ENCODE results near the gene CHD3. TPM values are rescaled to one million over a fixed set of nuclear protein-coding genes. Genes with fewer than 3 reads are reported as not detected.

CHD3 gene
- total and polyA plus RNA-seq, 2 experiments from 2014 or later = 41.2 to 75.3 TPM

DNA sequence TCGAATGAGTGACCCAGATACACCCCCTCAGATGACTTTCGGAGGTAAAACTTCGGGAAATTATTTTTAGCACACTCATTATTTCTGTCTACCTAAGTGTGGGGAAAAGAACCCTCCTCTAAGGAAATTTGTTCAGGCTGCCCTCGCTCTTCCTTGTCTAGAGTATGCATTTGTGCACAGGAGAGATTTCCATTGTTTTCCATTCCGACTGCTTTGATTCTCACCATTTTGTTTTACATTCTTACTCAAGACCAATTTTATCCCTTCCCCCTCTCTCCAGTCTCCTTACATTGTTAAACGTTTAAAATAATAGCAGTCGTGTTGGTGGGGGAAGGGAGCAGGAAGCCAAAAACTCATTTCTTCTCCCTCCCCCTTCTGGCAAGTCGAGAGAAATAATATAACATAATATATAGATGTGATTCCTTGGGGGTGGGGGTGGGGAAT, 1.5 kb upstream of the CHD3 start:
- H3K36me3 ChIP-seq (replicated peaks; ENCODE audit: insufficient read depth, low read depth) = no peaks in the 10 kb centered on the region
- H3K4me3 ChIP-seq = peak overlapping the region; percentile 75
- peaks cover 39% of the 10 kb centered on the region for H3K4me1 ChIP-seq (ENCODE audit: insufficient read depth)
- H3K9me2 ChIP-seq (replicated peaks; ENCODE audit: insufficient read depth) = no peaks in the 10 kb centered on the region
- no peak for TF ChIP-seq EZH2phosphoT487 (IDR thresholded peaks at IDR 0.05; ENCODE audit: low read depth, severe bottlenecking, unreplicated experiment)
- TF ChIP-seq, protein P1, sequence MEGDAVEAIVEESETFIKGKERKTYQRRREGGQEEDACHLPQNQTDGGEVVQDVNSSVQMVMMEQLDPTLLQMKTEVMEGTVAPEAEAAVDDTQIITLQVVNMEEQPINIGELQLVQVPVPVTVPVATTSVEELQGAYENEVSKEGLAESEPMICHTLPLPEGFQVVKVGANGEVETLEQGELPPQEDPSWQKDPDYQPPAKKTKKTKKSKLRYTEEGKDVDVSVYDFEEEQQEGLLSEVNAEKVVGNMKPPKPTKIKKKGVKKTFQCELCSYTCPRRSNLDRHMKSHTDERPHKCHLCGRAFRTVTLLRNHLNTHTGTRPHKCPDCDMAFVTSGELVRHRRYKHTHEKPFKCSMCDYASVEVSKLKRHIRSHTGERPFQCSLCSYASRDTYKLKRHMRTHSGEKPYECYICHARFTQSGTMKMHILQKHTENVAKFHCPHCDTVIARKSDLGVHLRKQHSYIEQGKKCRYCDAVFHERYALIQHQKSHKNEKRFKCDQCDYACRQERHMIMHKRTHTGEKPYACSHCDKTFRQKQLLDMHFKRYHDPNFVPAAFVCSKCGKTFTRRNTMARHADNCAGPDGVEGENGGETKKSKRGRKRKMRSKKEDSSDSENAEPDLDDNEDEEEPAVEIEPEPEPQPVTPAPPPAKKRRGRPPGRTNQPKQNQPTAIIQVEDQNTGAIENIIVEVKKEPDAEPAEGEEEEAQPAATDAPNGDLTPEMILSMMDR (IDR thresholded peaks at IDR 0.05; ENCODE audit: poor library complexity) = no peak
- no peak for TF ChIP-seq EZH2 (IDR thresholded peaks at IDR 0.05; ENCODE audit: borderline replicate concordance)
- H3K79me2 ChIP-seq = peaks cover 54% of the 10 kb centered on the region
- 4% methylated on average over 8 of the region's 8 CpGs for WGBS (ENCODE audit: low lambda C conversion rate, missing lambda C conversion rate)
- H3K27me3 ChIP-seq = no peaks in the 10 kb centered on the region
- peak overlapping the region; percentile 96 for H3K4me2 ChIP-seq
- H3K9me3 ChIP-seq (ENCODE audit: low read depth) = no peaks in the 10 kb centered on the region
- peaks cover 7% of the 10 kb centered on the region for H4K20me1 ChIP-seq (ENCODE audit: insufficient read depth, poor library complexity, severe bottlenecking)
- H2AFZ ChIP-seq = no peak overlapping the region
- DNase-seq (ENCODE audit: low spot score) = no peak
- peak overlapping the region; percentile 97 for H3K27ac ChIP-seq

DNA sequence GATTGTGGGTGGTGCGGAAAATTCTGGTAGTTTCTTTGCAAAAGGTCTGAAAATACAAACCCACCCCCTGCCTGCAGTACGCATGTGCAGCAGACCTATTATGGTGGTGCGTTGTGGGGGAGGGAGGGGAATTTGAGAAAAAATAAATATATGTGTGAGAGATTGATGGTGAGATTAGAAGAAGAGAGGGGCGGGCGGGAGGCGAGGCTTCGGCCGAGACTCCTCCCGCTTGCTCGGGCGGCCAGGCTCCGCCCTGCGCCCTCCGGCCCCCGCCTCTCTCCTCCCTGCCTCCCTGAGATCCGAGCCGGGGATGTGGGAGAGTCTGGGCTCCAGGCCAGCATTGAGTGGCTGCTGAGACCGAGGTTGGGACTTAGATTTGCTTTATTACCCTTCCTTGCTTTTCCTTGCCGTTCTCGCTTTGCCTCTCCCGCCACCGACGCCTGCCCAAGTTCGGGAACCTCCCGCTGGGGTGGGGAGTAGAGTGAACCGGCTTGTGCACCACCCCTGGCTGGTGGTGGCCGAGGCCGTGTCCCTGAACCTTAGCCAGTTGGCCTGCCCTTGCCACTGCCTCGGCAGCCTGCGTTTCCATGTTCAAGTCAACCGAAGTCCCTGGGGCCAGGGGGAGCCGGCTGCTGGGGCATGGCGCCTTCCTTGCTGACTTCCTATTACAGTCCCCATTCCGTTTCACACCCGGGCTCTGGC, 956 bp upstream of the CHD3 start:
- H3K4me3 ChIP-seq = peak overlapping the region; percentile 75
- peaks cover 56% of the 10 kb centered on the region for H3K79me2 ChIP-seq
- peaks cover 7% of the 10 kb centered on the region for H4K20me1 ChIP-seq (ENCODE audit: insufficient read depth, poor library complexity, severe bottlenecking)
- no peaks in the 10 kb centered on the region for H3K9me3 ChIP-seq (ENCODE audit: low read depth)
- TF ChIP-seq, protein P1 (IDR thresholded peaks at IDR 0.05; ENCODE audit: poor library complexity) = no peak
- TF ChIP-seq EZH2phosphoT487 (IDR thresholded peaks at IDR 0.05; ENCODE audit: low read depth, severe bottlenecking, unreplicated experiment) (no peak), EZH2 (IDR thresholded peaks at IDR 0.05; ENCODE audit: borderline replicate concordance) (no peak)
- H3K27me3 ChIP-seq = no peaks in the 10 kb centered on the region
- DNase-seq (ENCODE audit: low spot score) = peak; percentile 97
- no peaks in the 10 kb centered on the region for H3K9me2 ChIP-seq (replicated peaks; ENCODE audit: insufficient read depth)
- H3K4me1 ChIP-seq (ENCODE audit: insufficient read depth) = peaks cover 33% of the 10 kb centered on the region
- H3K27ac ChIP-seq = peak overlapping the region; percentile 97
- WGBS (ENCODE audit: low lambda C conversion rate, missing lambda C conversion rate) = 2% methylated on average over 31 of the region's 35 CpGs
- H2AFZ ChIP-seq = no peak overlapping the region
- peak overlapping the region; percentile 96 for H3K4me2 ChIP-seq
- H3K36me3 ChIP-seq (replicated peaks; ENCODE audit: insufficient read depth, low read depth) = no peaks in the 10 kb centered on the region

DNA sequence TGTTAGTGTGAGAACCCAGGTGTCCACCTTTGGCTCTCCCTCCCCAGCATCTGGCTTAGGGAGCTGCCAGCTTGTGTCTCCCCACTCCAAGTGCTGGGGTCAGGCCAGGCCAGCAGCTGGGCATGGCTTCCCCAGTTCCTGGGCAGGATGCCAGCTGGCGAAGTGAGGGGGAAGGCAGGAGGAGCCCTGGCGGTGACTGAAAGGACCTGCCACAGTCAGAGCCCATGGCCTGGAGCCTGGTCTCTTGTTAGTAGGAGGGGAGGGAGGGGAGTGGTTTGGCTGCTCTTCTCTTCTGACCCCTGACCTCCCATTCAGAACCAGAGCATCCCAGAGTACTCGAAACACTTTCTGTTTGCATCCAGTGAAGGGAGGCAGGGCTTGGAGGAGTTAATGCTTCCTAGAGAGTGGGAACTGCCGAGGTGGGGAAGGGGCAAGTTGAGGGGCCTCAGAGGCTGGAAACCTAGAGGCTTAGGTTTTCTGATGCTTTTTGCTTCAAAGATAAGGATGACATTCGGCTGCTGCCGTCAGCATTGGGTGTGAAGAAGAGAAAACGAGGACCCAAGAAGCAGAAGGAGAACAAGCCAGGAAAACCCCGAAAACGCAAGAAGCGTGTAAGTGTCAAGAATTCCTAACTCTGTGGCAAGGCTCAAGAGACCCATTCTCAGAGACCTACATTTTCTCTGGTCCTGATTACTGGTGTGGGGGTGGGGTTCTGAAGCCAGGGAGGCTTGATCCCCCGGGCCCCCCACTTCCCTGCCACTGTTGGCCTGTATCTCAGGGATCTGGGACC, 772 bp downstream of the CHD3 start:
- peak overlapping the region; percentile 96 for H3K4me2 ChIP-seq
- WGBS (ENCODE audit: low lambda C conversion rate, missing lambda C conversion rate) = 56% methylated on average over 11 of the region's 11 CpGs
- peak overlapping the region; percentile 95 for H3K27ac ChIP-seq
- H2AFZ ChIP-seq = no peak overlapping the region
- no peaks in the 10 kb centered on the region for H3K9me2 ChIP-seq (replicated peaks; ENCODE audit: insufficient read depth)
- H3K27me3 ChIP-seq = no peaks in the 10 kb centered on the region
- TF ChIP-seq EZH2 (IDR thresholded peaks at IDR 0.05; ENCODE audit: borderline replicate concordance) = no peak
- TF ChIP-seq, protein P1 (IDR thresholded peaks at IDR 0.05; ENCODE audit: poor library complexity) = peak; percentile 11
- peak; percentile 89 for DNase-seq (ENCODE audit: low spot score)
- no peaks in the 10 kb centered on the region for H3K9me3 ChIP-seq (ENCODE audit: low read depth)
- no peaks in the 10 kb centered on the region for H3K36me3 ChIP-seq (replicated peaks; ENCODE audit: insufficient read depth, low read depth)
- no peak overlapping the region for H3K4me3 ChIP-seq
- H3K4me1 ChIP-seq (ENCODE audit: insufficient read depth) = peaks cover 24% of the 10 kb centered on the region
- H4K20me1 ChIP-seq (ENCODE audit: insufficient read depth, poor library complexity, severe bottlenecking) = peaks cover 7% of the 10 kb centered on the region
- H3K79me2 ChIP-seq = peaks cover 51% of the 10 kb centered on the region

All from hepatocyte (in vitro differentiated cells).